H1 (cell line): Measurements from ENCODE around the gene SH3TC2. TPM values are rescaled to one million over a fixed set of nuclear protein-coding genes. Genes with fewer than 3 reads are reported as not detected.

ENCODE experiments used
- CTCF ChIA-PET: fragments of 300-600 bp; sonication (Branson Sonifier 250); formaldehyde crosslinking; loops from one replicate; lab custom pipeline; 2021; ENCODE audit not compliant: partially characterized antibody; lab: Charles Lee
- POLR2A ChIA-PET: fragments of 300-600 bp; sonication (Branson Sonifier 250); formaldehyde crosslinking; loops from one replicate; lab custom pipeline; 2021; ENCODE audit warnings: inconsistent platforms; ENCODE audit not compliant: partially characterized antibody; lab: Charles Lee
- DNase-seq, 2 experiments: peaks; one replicate each; pipeline versions ENCODE4 v3.0.0 to v3.0.0-alpha.2; 2010 to 2022; ENCODE audit warnings: low spot score in 2 of 2, low read depth in 1 of 2, mixed read lengths in 1 of 2
- FAIRE-seq: peaks from 2 replicates; lab custom pipeline; 2011; peaks lifted over from hg19 to GRCh38; lab: Jason Lieb, UNC
- H2AFZ ChIP-seq: 2 replicates; pipeline ENCODE4 v1.8.1; 2012; ENCODE audit warnings: low read length, inconsistent platforms
- H2AK5ac ChIP-seq: 2 replicates; pipeline ENCODE4 v1.6.1; 2013; ENCODE audit warnings: low read depth, low read length
- H2BK120ac ChIP-seq: replicated peaks from 2 replicates; pipeline ENCODE3; 2013; ENCODE audit warnings: low read depth, low read length, inconsistent platforms
- H2BK12ac ChIP-seq: 2 replicates; pipeline ENCODE4 v1.6.1; 2013; ENCODE audit warnings: low read depth, low read length
- H2BK15ac ChIP-seq: 2 replicates; pipeline ENCODE4 v1.6.1; 2013; ENCODE audit warnings: low read length
- H2BK20ac ChIP-seq: 2 replicates; pipeline ENCODE4 v1.6.1; 2013; ENCODE audit warnings: low read length
- H2BK5ac ChIP-seq: 2 replicates; pipeline ENCODE4 v1.6.1; 2013; ENCODE audit warnings: low read depth, low read length
- H3K14ac ChIP-seq: 2 replicates; pipeline ENCODE4 v1.6.1; 2013; ENCODE audit warnings: inconsistent platforms; ENCODE audit not compliant: insufficient read length
- H3K18ac ChIP-seq: 2 replicates; pipeline ENCODE4 v1.6.1; 2013; ENCODE audit warnings: low read length; ENCODE audit errors: extremely low read depth
- H3K23ac ChIP-seq: 2 replicates; pipeline ENCODE4 v1.6.1; 2013; ENCODE audit warnings: inconsistent platforms; ENCODE audit not compliant: insufficient read length
- H3K23me2 ChIP-seq: 2 replicates; pipeline ENCODE4 v1.6.1; 2013; ENCODE audit warnings: low read depth, low read length
- H3K27ac ChIP-seq: 2 replicates; pipeline ENCODE4 v1.6.1; 2011; ENCODE audit warnings: low read depth, low read length, inconsistent platforms
- H3K27me3 ChIP-seq, 4 experiments: replicated peaks in 1 of 4; 1 replicate in 1 of 4; 2 replicates in 3 of 4; pipeline versions ENCODE4 v1.6.1 to v1.8.1; 2011 to 2013; ENCODE audit warnings: low read length in 3 of 4, mild to moderate bottlenecking in 3 of 4, inconsistent platforms in 2 of 4, mixed read lengths in 2 of 4, moderate library complexity in 1 of 4; ENCODE audit not compliant: control insufficient read depth in 3 of 4, insufficient read depth in 3 of 4; ENCODE audit errors: extremely low read depth in 1 of 4
- H3K36me3 ChIP-seq, 4 experiments: 2 replicates each; pipeline versions ENCODE4 v1.6.1 to v1.8.1; 2011 to 2013; ENCODE audit warnings: mild to moderate bottlenecking in 4 of 4, low read length in 3 of 4, moderate library complexity in 2 of 4, control low read depth in 1 of 4, inconsistent platforms in 1 of 4; ENCODE audit not compliant: insufficient read depth in 4 of 4, control insufficient read depth in 2 of 4
- H3K4ac ChIP-seq: replicated peaks from 2 replicates; pipeline ENCODE3; 2013; ENCODE audit warnings: low read length, low read depth, mixed read lengths, inconsistent platforms; ENCODE audit not compliant: insufficient read length
- H3K4me1 ChIP-seq, 4 experiments: replicated peaks in 1 of 4; 1 replicate in 1 of 4; 2 replicates in 3 of 4; pipeline versions ENCODE4 v1.6.1 to v1.8.1; 2011 to 2013; ENCODE audit warnings: low read length in 3 of 4, inconsistent platforms in 2 of 4, mixed read lengths in 1 of 4; ENCODE audit not compliant: insufficient read depth in 4 of 4, control insufficient read depth in 3 of 4
- H3K4me2 ChIP-seq, 2 experiments: 2 replicates each; pipeline versions ENCODE4 v1.6.1 to v1.8.1; 2011 to 2013; ENCODE audit warnings: low read depth in 2 of 2, low read length in 2 of 2, control low read depth in 1 of 2, inconsistent platforms in 1 of 2, mild to moderate bottlenecking in 1 of 2; ENCODE audit not compliant: insufficient read depth in 1 of 2
- H3K4me3 ChIP-seq, 4 experiments: fragments of 200-600, 300-600 bp in 1 of 4; sonication (generic), shearing (Covaris generic), sonication (Bioruptor Twin) in 1 of 4; 2 replicates each; pipeline versions ENCODE4 v1.5.1 to v1.8.1; 2011 to 2016; ENCODE audit warnings: low read length in 4 of 4, low read depth in 3 of 4, control low read depth in 2 of 4, inconsistent platforms in 2 of 4, mild to moderate bottlenecking in 2 of 4, mixed read lengths in 1 of 4, moderate library complexity in 1 of 4; ENCODE audit not compliant: insufficient read depth in 2 of 4; ENCODE audit errors: extremely low read depth in 1 of 4
- H3K56ac ChIP-seq: replicated peaks from 2 replicates; pipeline ENCODE3; 2013; ENCODE audit warnings: low read depth, mild to moderate bottlenecking, mixed read lengths, low read length, inconsistent platforms; ENCODE audit not compliant: insufficient read length
- H3K79me1 ChIP-seq: 2 replicates; pipeline ENCODE4 v1.6.1; 2013; ENCODE audit warnings: low read depth, low read length, control low read depth
- H3K79me2 ChIP-seq, 2 experiments: 2 replicates each; pipeline versions ENCODE4 v1.6.1 to v1.8.1; 2012 to 2013; ENCODE audit warnings: low read length in 2 of 2, mild to moderate bottlenecking in 2 of 2, inconsistent platforms in 1 of 2; ENCODE audit not compliant: insufficient read depth in 2 of 2, control insufficient read depth in 1 of 2
- H3K9ac ChIP-seq, 4 experiments: replicated peaks in 1 of 4; 1 replicate in 1 of 4; 2 replicates in 3 of 4; pipeline versions ENCODE4 v1.6.1 to v1.8.1; 2011 to 2013; ENCODE audit warnings: low read depth in 3 of 4, low read length in 3 of 4, control low read depth in 2 of 4, mild to moderate bottlenecking in 2 of 4, moderate library complexity in 2 of 4, inconsistent platforms in 1 of 4; ENCODE audit errors: extremely low read depth in 1 of 4
- H3K9me3 ChIP-seq, 2 experiments: 2 replicates each; pipeline versions ENCODE4 v1.6.1 to v1.8.1; 2012 to 2013; ENCODE audit warnings: mild to moderate bottlenecking in 2 of 2, moderate library complexity in 2 of 2, control low read depth in 1 of 2, inconsistent platforms in 1 of 2, low read depth in 1 of 2, low read length in 1 of 2, mixed read lengths in 1 of 2; ENCODE audit not compliant: insufficient read depth in 2 of 2
- H4K20me1 ChIP-seq, 2 experiments: replicated peaks in 1 of 2; 2 replicates each; pipeline versions ENCODE3 to v1.8.1; 2011 to 2013; ENCODE audit warnings: inconsistent platforms in 2 of 2, low read length in 2 of 2, mild to moderate bottlenecking in 1 of 2; ENCODE audit not compliant: insufficient read depth in 2 of 2, control insufficient read depth in 1 of 2
- H4K5ac ChIP-seq: 2 replicates; pipeline ENCODE4 v1.6.1; 2013; ENCODE audit warnings: low read length, low read depth, mixed read lengths, inconsistent platforms; ENCODE audit not compliant: insufficient read length
- H4K8ac ChIP-seq: 2 replicates; pipeline ENCODE4 v1.8.0; 2013; ENCODE audit warnings: mild to moderate bottlenecking, moderate library complexity, low read length, inconsistent platforms; ENCODE audit not compliant: insufficient read depth; ENCODE audit errors: extremely low read depth
- H4K91ac ChIP-seq: replicated peaks from 2 replicates; pipeline ENCODE3; 2013; ENCODE audit warnings: low read length, mixed read lengths, inconsistent platforms; ENCODE audit not compliant: insufficient read length
- RAD21 ChIP-seq, 2 experiments: IDR thresholded peaks in 1 of 2; conservative IDR thresholded peaks in 1 of 2; 2 replicates each; pipeline ENCODE4 v1.6.1; 2011; ENCODE audit warnings: low read depth in 2 of 2, low read length in 2 of 2, improper control_type of control experiment in 1 of 2, inconsistent platforms in 1 of 2, mild to moderate bottlenecking in 1 of 2, moderate library complexity in 1 of 2
- TAF7 ChIP-seq: optimal IDR thresholded peaks from 2 replicates; pipeline ENCODE3; 2011; ENCODE audit warnings: low read depth, mild to moderate bottlenecking, inconsistent platforms, low read length, moderate library complexity, borderline replicate concordance
- WGBS, 2 experiments: shearing (Covaris generic) in 1 of 2; methylation state at CpG; one replicate each; pipeline versions ENCODE4 v1.1.6 to v1.1.7; 2013 to 2015; ENCODE audit warnings: low lambda C conversion rate in 2 of 2, mixed read lengths in 2 of 2, inconsistent platforms in 1 of 2, low coverage in 1 of 2, missing lambda C conversion rate in 1 of 2; ENCODE audit not compliant: insufficient replicate concordance in 2 of 2, insufficient coverage in 1 of 2, insufficient read length in 1 of 2; ENCODE audit errors: extremely low coverage in 1 of 2, missing lambda C conversion rate in 1 of 2; 5-methylcytosine and 5-hydroxymethylcytosine counted together
- polyA plus RNA-seq, 7 experiments: library from polyadenylated mRNA; depleted of rRNA in 3 of 7; stranded (reverse) in 5 of 7; unstranded in 2 of 7; fragments of >200 nt in 5 of 7; fragments of 200-250 nt in 2 of 7; gene quantifications; 1 replicate in 5 of 7; 2 replicates in 1 of 7; 4 replicates in 1 of 7; pipeline versions ENCODE4 v1.2.1 to v1.2.3, GENCODE V29; 2011 to 2013; ENCODE audit warnings: missing spikeins in 2 of 7, mixed read lengths in 2 of 7
- total RNA-seq: library from RNA; stranded (reverse); fragmentation: NEBNext Ultra II Directional; extraction: Animal tissue kit (Norgen Biotek cat#: 25700); gene quantifications from 2 replicates; pipeline ENCODE4 v1.2.1, GENCODE V29; 2021
- TF ChIP-seq, protein P1 (sequence below), 3 experiments: IDR thresholded peaks; 1 replicate in 2 of 3; 2 replicates in 1 of 3; pipeline versions ENCODE4 v1.5.1 to v1.6.1; 2011; ENCODE audit warnings: low read length in 3 of 3, mild to moderate bottlenecking in 3 of 3, inconsistent platforms in 2 of 3, low read depth in 1 of 3, moderate library complexity in 1 of 3; ENCODE audit not compliant: insufficient read depth in 1 of 3; ENCODE audit errors: control extremely low read depth in 1 of 3

Gene SH3TC2
- total and polyA plus RNA-seq, 2 of the 8 experiments (the other 6 are each of a cell fraction or from before 2014, with no cell fraction given), result 0.11 to 0.80 TPM

DNA sequence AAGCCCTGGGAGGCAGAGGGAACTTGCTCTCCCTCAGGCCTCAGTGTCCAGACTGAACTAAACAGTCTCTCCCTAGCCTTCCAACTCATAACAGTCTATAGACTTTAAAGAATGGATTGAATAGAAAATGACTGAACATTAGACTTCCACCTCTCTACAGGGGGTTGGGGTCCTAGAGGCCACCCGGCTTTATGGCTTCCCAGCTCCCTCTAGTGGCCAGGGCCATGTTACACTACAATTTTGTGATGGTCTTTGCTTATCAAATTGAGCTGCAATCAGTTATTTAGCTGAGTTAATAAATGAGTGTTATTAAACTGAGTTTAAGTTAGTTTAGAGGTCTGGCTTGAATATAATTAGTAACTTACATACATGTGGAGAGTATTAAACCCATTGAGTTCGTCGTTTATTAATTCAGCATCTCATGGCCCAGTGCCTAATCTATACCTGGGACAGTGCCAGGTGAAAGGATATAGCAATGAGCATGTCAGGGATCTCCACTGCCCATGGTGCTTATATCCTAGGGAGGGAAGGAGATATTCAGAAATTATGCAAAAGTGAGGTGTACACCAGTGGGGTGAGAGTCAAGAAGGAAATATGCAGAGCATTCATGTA is 105.2 kb downstream of the SH3TC2 start:
- H2BK15ac ChIP-seq, result no peak overlapping the region
- FAIRE-seq, result peak; percentile 39

More for the DNA sequence above, 105.2 kb downstream of the SH3TC2 start:
- H3K4me1 ChIP-seq, result peaks cover 3 to 6% (median 5%) of the 10 kb centered on the region in 4 experiments; a peak in 6 of 7 replicates
- no peak overlapping the region for H4K5ac ChIP-seq
- no peaks in the 10 kb centered on the region for H3K27me3 ChIP-seq
- H4K8ac ChIP-seq, result no peak overlapping the region
- WGBS, 2 experiments, result 11% methylated on average over 3 of the region's 3 CpGs; no CpG with 5 or more reads in 1 of the 2 experiments
- H2BK12ac ChIP-seq, result 0 out of 2 replicates have a peak overlapping the region, but pooled peaks have one; percentile 78
- ChIA-PET CTCF (interaction anchor here (0.6 to 25.4 kb wide), 67 partner anchors 7 to 1049 kb away, joined by 3 to 433 read pairs (median 6); partner anchors contain the start of gene ADRB2), POLR2A (no interaction called here)
- DNase-seq, result peak in 1 of 2 experiments; percentile 85
- H4K20me1 ChIP-seq, result no peaks in the 10 kb centered on the region
- H3K4ac ChIP-seq, result no peak overlapping the region
- H3K79me2 ChIP-seq, result no peaks in the 10 kb centered on the region
- no peak overlapping the region for H3K56ac ChIP-seq
- H3K36me3 ChIP-seq, result no peaks in the 10 kb centered on the region
- H2BK5ac ChIP-seq, result no peak overlapping the region
- no peaks in the 10 kb centered on the region for H3K79me1 ChIP-seq
- H2BK20ac ChIP-seq, result no peak overlapping the region
- H3K9ac ChIP-seq, result no peak overlapping the region
- no peak overlapping the region for H3K18ac ChIP-seq
- no peaks in the 10 kb centered on the region for H3K9me3 ChIP-seq
- no peak overlapping the region for H2BK120ac ChIP-seq
- H3K4me2 ChIP-seq, result no peak overlapping the region
- H2AFZ ChIP-seq, result no peak overlapping the region
- no peak overlapping the region for H3K27ac ChIP-seq
- TF ChIP-seq RAD21 (IDR thresholded peaks at IDR 0.05 in 1 of 2, conservative IDR thresholded peaks at IDR 0.05 in 1 of 2; ENCODE audit: low read depth in 2 of 2, low read length in 2 of 2) (peak; percentile 91 to 96), TAF7 (no peak)
- TF ChIP-seq, protein P1, sequence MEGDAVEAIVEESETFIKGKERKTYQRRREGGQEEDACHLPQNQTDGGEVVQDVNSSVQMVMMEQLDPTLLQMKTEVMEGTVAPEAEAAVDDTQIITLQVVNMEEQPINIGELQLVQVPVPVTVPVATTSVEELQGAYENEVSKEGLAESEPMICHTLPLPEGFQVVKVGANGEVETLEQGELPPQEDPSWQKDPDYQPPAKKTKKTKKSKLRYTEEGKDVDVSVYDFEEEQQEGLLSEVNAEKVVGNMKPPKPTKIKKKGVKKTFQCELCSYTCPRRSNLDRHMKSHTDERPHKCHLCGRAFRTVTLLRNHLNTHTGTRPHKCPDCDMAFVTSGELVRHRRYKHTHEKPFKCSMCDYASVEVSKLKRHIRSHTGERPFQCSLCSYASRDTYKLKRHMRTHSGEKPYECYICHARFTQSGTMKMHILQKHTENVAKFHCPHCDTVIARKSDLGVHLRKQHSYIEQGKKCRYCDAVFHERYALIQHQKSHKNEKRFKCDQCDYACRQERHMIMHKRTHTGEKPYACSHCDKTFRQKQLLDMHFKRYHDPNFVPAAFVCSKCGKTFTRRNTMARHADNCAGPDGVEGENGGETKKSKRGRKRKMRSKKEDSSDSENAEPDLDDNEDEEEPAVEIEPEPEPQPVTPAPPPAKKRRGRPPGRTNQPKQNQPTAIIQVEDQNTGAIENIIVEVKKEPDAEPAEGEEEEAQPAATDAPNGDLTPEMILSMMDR (IDR thresholded peaks at IDR 0.05; ENCODE audit: control extremely low read depth in 1 of 3, insufficient read depth in 1 of 3, low read depth in 1 of 3, low read length in 3 of 3), result peak; percentile 73 to 87 (median 86)
- no peak overlapping the region for H4K91ac ChIP-seq
- no peak overlapping the region for H3K14ac ChIP-seq
- no peak overlapping the region for H3K4me3 ChIP-seq
- no peaks in the 10 kb centered on the region; the same call in 1 of the 2 replicates for H3K23me2 ChIP-seq
- no peak overlapping the region for H3K23ac ChIP-seq
- no peak overlapping the region for H2AK5ac ChIP-seq
